MM.1S (cell line): Measurements from ENCODE around the gene POU1F1.
"Not testable (repeated sequence)": the region's sequence is repeated elsewhere in the genome, so short reads cannot be mapped to it uniquely, and the experiment has no call there.

ENCODE experiments used
- DNase-seq: peaks from one replicate; pipeline ENCODE4 v3.0.0-alpha.2; 2015
- H2AFZ ChIP-seq: fragments of 300-600 bp; sonication (generic); 2 replicates; pipeline ENCODE4 v1.6.0; 2016; ENCODE audit warnings: antibody characterized with exemption, low read length
- H3F3A ChIP-seq: fragments of 300-600 bp; sonication (generic); 2 replicates; pipeline ENCODE4 v1.6.1; 2016; ENCODE audit warnings: mild to moderate bottlenecking, antibody characterized with exemption, low read length, moderate library complexity, mixed read lengths; ENCODE audit not compliant: insufficient read depth
- H3K27ac ChIP-seq: fragments of 300-600 bp; sonication (generic); 2 replicates; pipeline ENCODE4 v1.5.1; 2016; ENCODE audit warnings: mild to moderate bottlenecking, low read length
- H3K27me3 ChIP-seq: fragments of 300-600 bp; sonication (generic); replicated peaks from 2 replicates; pipeline ENCODE4 v1.6.0; 2016; ENCODE audit warnings: low read length; ENCODE audit not compliant: insufficient read depth
- H3K36me3 ChIP-seq: fragments of 300-600 bp; sonication (generic); replicated peaks from 2 replicates; pipeline ENCODE4 v1.6.1; 2016; ENCODE audit warnings: mild to moderate bottlenecking, low read length, mixed read lengths; ENCODE audit not compliant: insufficient read depth
- H3K4me1 ChIP-seq: fragments of 300-600 bp; sonication (generic); 2 replicates; pipeline ENCODE4 v1.6.1; 2016; ENCODE audit warnings: low read length, mixed read lengths
- H3K4me2 ChIP-seq: fragments of 300-600 bp; sonication (generic); 2 replicates; pipeline ENCODE4 v1.6.0; 2016; ENCODE audit warnings: low read depth, low read length
- H3K4me3 ChIP-seq: fragments of 300-600 bp; sonication (generic); 2 replicates; pipeline ENCODE4 v1.5.1; 2016; ENCODE audit warnings: low read length, mixed read lengths
- H3K79me2 ChIP-seq: fragments of 300-600 bp; sonication (generic); 2 replicates; pipeline ENCODE4 v1.6.1; 2016; ENCODE audit warnings: mixed run types, low read length, mixed read lengths
- H3K9ac ChIP-seq: fragments of 300-600 bp; sonication (generic); 2 replicates; pipeline ENCODE4 v1.6.1; 2016; ENCODE audit warnings: low read length, mixed read lengths
- H3K9me2 ChIP-seq: fragments of 300-600 bp; sonication (generic); replicated peaks from 2 replicates; pipeline ENCODE4 v1.6.1; 2016; ENCODE audit warnings: mild to moderate bottlenecking, low read length, mixed read lengths; ENCODE audit not compliant: insufficient read depth
- H3K9me3 ChIP-seq: fragments of 300-600 bp; sonication (generic); replicated peaks from 2 replicates; pipeline ENCODE4 v1.6.1; 2016; ENCODE audit warnings: mild to moderate bottlenecking, low read length, mixed read lengths; ENCODE audit not compliant: insufficient read depth
- H4K20me1 ChIP-seq: fragments of 300-600 bp; sonication (generic); 2 replicates; pipeline ENCODE4 v1.6.1; 2016; ENCODE audit warnings: mild to moderate bottlenecking, low read length, moderate library complexity, mixed read lengths; ENCODE audit not compliant: insufficient read depth
- EZH2 ChIP-seq: fragments of 300-600 bp; sonication (generic); optimal IDR thresholded peaks from 2 replicates; pipeline ENCODE3; 2017; ENCODE audit warnings: low read depth, mild to moderate bottlenecking, antibody characterized with exemption, low read length, mixed read lengths
- EZH2phosphoT487 ChIP-seq: fragments of 300-600 bp; sonication (generic); IDR thresholded peaks from 2 replicates; pipeline ENCODE4 v1.6.1; 2018; ENCODE audit warnings: antibody characterized with exemption, low read length
- TF ChIP-seq, protein P1 (sequence below): fragments of 300-600 bp; sonication (generic); IDR thresholded peaks from 2 replicates; pipeline ENCODE4 v1.5.1; 2016; ENCODE audit warnings: antibody characterized with exemption, low read length, mixed read lengths

POU1F1 gene

DNA sequence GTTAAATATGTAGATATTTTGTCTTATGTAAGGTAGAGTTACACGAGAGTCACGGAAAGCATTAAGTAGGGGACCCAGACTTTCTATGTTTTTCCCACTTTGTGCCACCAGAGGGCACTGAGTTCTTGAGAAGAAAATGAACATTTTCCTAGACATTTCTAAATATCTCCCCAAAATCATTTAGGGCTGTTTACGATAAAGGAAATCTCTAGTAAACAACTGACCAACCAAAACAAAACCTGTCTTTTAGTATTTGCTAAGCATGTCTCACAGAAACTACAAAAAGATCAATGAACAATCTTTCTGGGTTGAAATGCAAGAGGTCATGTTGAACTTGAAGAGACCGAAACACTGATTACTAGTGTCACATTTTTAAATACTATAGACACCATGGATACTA lies 16.1 kb downstream of the POU1F1 start:
- TF ChIP-seq EZH2phosphoT487 (no peak), EZH2 (no peak)
- TF ChIP-seq, protein P1, sequence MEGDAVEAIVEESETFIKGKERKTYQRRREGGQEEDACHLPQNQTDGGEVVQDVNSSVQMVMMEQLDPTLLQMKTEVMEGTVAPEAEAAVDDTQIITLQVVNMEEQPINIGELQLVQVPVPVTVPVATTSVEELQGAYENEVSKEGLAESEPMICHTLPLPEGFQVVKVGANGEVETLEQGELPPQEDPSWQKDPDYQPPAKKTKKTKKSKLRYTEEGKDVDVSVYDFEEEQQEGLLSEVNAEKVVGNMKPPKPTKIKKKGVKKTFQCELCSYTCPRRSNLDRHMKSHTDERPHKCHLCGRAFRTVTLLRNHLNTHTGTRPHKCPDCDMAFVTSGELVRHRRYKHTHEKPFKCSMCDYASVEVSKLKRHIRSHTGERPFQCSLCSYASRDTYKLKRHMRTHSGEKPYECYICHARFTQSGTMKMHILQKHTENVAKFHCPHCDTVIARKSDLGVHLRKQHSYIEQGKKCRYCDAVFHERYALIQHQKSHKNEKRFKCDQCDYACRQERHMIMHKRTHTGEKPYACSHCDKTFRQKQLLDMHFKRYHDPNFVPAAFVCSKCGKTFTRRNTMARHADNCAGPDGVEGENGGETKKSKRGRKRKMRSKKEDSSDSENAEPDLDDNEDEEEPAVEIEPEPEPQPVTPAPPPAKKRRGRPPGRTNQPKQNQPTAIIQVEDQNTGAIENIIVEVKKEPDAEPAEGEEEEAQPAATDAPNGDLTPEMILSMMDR: peak; percentile 64
- Histone ChIP-seq H4K20me1 (no peaks in the 10 kb centered on the region), H3K27ac (no peak overlapping the region), H3K36me3 (no peaks in the 10 kb centered on the region), H3K9me3 (no peaks in the 10 kb centered on the region), H3K4me2 (no peak overlapping the region), H3K4me3 (no peak overlapping the region), H3K9ac (no peak overlapping the region), H3F3A (no peaks in the 10 kb centered on the region), H3K9me2 (no peaks in the 10 kb centered on the region), H3K79me2 (no peaks in the 10 kb centered on the region), H3K27me3 (no peaks in the 10 kb centered on the region), H2AFZ (no peak overlapping the region), H3K4me1 (no peaks in the 10 kb centered on the region)
- DNase-seq: peak; percentile 58

DNA sequence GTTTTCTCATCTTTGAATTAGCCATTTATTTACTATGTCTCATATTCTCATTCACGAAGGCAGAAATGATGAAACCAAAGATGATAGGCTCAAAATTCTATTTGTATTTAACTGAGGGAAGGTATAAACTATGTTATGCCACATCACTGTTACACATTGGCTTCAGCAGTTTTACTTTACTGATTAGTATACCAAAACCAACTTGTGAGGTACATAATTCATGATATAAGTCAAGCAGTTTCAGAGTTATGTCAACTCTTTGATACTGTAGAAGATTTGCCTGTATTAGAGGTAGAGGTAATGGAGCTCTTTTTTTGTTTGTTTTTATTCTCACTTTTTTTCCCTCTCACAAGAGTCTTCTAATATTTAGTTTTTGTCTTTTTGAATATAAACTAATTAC lies 26.4 kb downstream of the POU1F1 start:
- Histone ChIP-seq H3K79me2 (no peaks in the 10 kb centered on the region), H3K27ac (no peak overlapping the region), H3K4me3 (no peak overlapping the region), H3K9me3 (no peaks in the 10 kb centered on the region), H3K9ac (no peak overlapping the region), H2AFZ (no peak overlapping the region), H3K27me3 (no peaks in the 10 kb centered on the region), H3K9me2 (no peaks in the 10 kb centered on the region), H3K36me3 (no peaks in the 10 kb centered on the region), H3K4me1 (no peaks in the 10 kb centered on the region), H3K4me2 (no peak overlapping the region), H4K20me1 (no peaks in the 10 kb centered on the region), H3F3A (no peaks in the 10 kb centered on the region)
- DNase-seq: no peak
- TF ChIP-seq, protein P1: no peak
- no peak for TF ChIP-seq EZH2
- TF ChIP-seq EZH2phosphoT487: no peak

DNA sequence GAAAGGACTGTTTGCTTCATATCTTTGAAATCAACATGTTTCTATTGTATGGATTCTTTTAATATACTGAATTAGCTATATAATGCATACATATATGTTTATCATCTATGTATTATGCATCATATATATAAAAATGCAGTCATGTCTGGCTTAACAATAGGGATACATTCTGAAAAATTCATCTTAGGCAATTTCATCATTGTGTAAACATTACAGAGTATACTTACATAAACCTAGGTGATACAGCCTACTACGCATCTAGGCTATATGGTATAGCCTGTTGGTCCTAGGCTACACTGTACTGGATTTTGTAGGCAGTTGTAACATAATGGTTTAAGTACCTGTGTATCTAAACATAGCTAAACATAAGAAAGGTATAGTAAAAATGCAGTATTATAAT lies 27.6 kb downstream of the POU1F1 start:
- H2AFZ ChIP-seq: no peak overlapping the region
- DNase-seq: no peak

DNA sequence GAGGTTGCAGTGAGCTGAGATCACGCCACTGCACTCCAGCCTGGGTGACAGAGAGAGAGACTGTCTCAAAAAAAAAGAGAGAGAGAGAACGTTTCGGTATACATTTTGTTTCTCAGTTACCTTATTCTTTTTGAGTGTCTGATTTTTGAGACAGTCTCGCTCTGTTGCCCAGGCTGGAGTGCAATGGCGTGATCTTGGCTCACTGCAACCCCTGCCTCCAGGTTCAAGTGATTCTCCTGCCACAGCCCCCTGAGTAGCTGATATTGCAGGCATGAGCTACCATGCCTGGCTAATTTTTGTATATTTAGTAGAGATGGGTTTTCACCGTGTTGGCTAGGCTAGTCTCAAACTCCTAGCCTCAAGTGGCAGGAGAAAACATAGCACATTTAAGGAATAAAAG lies 28.2 kb downstream of the POU1F1 start:
- H3K27ac ChIP-seq, H3K27me3 ChIP-seq, H3K4me3 ChIP-seq, DNase-seq, H3K9me2 ChIP-seq, H4K20me1 ChIP-seq, H3F3A ChIP-seq, H3K9me3 ChIP-seq, H3K79me2 ChIP-seq, H3K9ac ChIP-seq, H2AFZ ChIP-seq, H3K4me2 ChIP-seq, H3K36me3 ChIP-seq, H3K4me1 ChIP-seq: not testable (repeated sequence)

More for the DNA sequence above, 27.6 kb downstream of the POU1F1 start:
- H3K27ac ChIP-seq: no peak overlapping the region
- no peak overlapping the region for H3K4me2 ChIP-seq
- no peak overlapping the region for H3K4me3 ChIP-seq
- no peaks in the 10 kb centered on the region for H3K4me1 ChIP-seq
- no peaks in the 10 kb centered on the region for H3K27me3 ChIP-seq
- H3K9me2 ChIP-seq: no peaks in the 10 kb centered on the region
- H3K36me3 ChIP-seq: no peaks in the 10 kb centered on the region
- H3K9me3 ChIP-seq: no peaks in the 10 kb centered on the region
- H3K9ac ChIP-seq: no peak overlapping the region
- TF ChIP-seq, protein P1: no peak
- no peak for TF ChIP-seq EZH2phosphoT487
- no peak for TF ChIP-seq EZH2
- H4K20me1 ChIP-seq: no peaks in the 10 kb centered on the region
- H3F3A ChIP-seq: no peaks in the 10 kb centered on the region
- H3K79me2 ChIP-seq: no peaks in the 10 kb centered on the region
